Measurements from ENCODE around the gene BCL2L2. TPM values are rescaled to one million over a fixed set of nuclear protein-coding genes. Genes with fewer than 3 reads are reported as not detected.

Gene BCL2L2
- total and polyA plus RNA-seq, 9 of the 15 experiments (the other 6 are each of a cell fraction or from before 2014, with no cell fraction given) = 2.6 to 32.5 (median 14.7) TPM

DNA sequence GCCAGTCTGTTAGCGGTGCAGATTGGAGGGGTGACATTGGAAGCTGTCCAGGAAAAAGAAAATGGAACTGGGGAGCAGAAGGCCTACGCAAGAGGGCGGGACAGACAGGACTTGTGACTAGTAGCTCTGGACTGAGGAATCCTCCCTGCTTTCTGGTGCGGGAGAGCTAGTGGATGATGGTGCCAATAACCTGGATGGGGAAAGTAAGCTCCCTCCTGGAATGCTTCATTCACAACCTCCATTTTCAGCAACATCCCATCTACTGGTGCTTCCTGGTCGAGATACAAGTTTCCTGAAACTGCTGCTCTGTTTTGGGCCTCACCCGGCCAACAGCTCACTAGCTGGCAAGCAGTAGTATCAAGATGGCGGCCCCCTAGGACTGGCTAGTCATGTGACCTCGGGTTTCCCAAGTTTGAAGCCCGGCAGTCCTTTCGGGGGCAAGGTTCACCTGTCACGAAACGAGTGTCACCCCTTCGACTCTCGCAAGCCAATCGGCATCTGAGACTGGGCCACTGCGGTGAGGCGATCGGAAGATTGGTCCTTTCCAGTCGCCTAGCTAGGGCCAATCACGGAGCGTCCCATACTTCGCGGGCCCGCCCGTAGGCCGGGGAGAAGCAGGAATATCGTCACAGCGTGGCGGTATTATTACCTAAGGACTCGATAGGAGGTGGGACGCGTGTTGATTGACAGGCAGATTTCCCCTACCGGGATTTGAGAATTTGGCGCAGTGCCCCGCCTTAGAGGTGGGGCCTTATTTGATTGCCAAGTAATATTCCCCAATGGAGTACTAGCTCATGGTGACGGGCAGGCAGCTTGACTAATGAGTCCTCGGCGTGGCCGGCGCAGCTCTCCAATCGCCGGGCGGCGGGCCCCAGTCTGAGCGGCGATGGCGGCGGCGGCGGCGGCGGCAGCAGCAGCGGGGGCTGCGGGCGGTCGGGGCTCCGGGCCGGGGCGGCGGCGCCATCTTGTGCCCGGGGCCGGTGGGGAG lies 14.2 kb downstream of the BCL2L2 start, which contains the start of gene PABPN1 (continued):
- TF ChIP-seq ZBTB1 (CRISPR knock-in tag; IDR thresholded peaks at IDR 0.05; ENCODE audit: borderline replicate concordance, low read depth) = no peak
- TF ChIP-seq TAL1 (IDR thresholded peaks at IDR 0.05) = no peak
- TF ChIP-seq ZFP30 (CRISPR knock-in tag; IDR thresholded peaks at IDR 0.05; ENCODE audit: borderline replicate concordance) = no peak
- peak; percentile 93 for TF ChIP-seq L3MBTL2 (IDR thresholded peaks at IDR 0.05)
- TF ChIP-seq HNRNPUL1 (IDR thresholded peaks at IDR 0.05; ENCODE audit: low read length) = no peak
- no peak for TF ChIP-seq ZNF134 (CRISPR knock-in tag; conservative IDR thresholded peaks at IDR 0.05)
- TF ChIP-seq BRCA1 (IDR thresholded peaks at IDR 0.05) = no peak
- TF ChIP-seq BRCA1 (CRISPR knock-in tag; IDR thresholded peaks at IDR 0.05) = no peak
- peak; percentile 76 for TF ChIP-seq CTBP1 (IDR thresholded peaks at IDR 0.05; ENCODE audit: borderline replicate concordance)
- no peak for TF ChIP-seq MCM5 (IDR thresholded peaks at IDR 0.05; ENCODE audit: low read depth)
- no peak for TF ChIP-seq KLF16 (IDR thresholded peaks at IDR 0.05)
- no peak for TF ChIP-seq ZNF133 (CRISPR knock-in tag; IDR thresholded peaks at IDR 0.05)
- no peak for TF ChIP-seq ZNF699 (CRISPR knock-in tag; IDR thresholded peaks at IDR 0.05; ENCODE audit: insufficient replicate concordance)
- no peak for TF ChIP-seq HMG20B (CRISPR knock-in tag; IDR thresholded peaks at IDR 0.05)
- TF ChIP-seq TCF7 (IDR thresholded peaks at IDR 0.05; ENCODE audit: borderline replicate concordance) = no peak
- TF ChIP-seq POLR3A (IDR thresholded peaks at IDR 0.05; ENCODE audit: borderline replicate concordance, extremely low read depth, insufficient read depth, insufficient read length) = no peak
- TF ChIP-seq, protein P1, sequence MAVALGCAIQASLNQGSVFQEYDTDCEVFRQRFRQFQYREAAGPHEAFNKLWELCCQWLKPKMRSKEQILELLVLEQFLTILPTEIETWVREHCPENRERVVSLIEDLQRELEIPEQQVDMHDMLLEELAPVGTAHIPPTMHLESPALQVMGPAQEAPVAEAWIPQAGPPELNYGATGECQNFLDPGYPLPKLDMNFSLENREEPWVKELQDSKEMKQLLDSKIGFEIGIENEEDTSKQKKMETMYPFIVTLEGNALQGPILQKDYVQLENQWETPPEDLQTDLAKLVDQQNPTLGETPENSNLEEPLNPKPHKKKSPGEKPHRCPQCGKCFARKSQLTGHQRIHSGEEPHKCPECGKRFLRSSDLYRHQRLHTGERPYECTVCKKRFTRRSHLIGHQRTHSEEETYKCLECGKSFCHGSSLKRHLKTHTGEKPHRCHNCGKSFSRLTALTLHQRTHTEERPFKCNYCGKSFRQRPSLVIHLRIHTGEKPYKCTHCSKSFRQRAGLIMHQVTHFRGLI (CRISPR knock-in tag; IDR thresholded peaks at IDR 0.05) = no peak
- TF ChIP-seq MECOM (CRISPR knock-in tag; IDR thresholded peaks at IDR 0.05) = no peak
- no peak for TF ChIP-seq WHSC1 (IDR thresholded peaks at IDR 0.05; ENCODE audit: low read length)
- TF ChIP-seq RBM39 (optimal IDR thresholded peaks at IDR 0.05; ENCODE audit: low read depth, low read length) = no peak
- no peak for TF ChIP-seq NR2F6 (CRISPR knock-in tag; IDR thresholded peaks at IDR 0.05)
- TF ChIP-seq MEIS2 (IDR thresholded peaks at IDR 0.05; ENCODE audit: partially characterized antibody) = peak; percentile 94
- TF ChIP-seq NFIX (CRISPR knock-in tag; IDR thresholded peaks at IDR 0.05; ENCODE audit: low read depth) = no peak
- TF ChIP-seq RFX7 (CRISPR knock-in tag; IDR thresholded peaks at IDR 0.05) = 0 out of 2 replicates have a peak, but pooled peaks have one; percentile 13
- peak; percentile 81 for TF ChIP-seq POLR2B (IDR thresholded peaks at IDR 0.05; ENCODE audit: low read depth, partially characterized antibody)
- TF ChIP-seq, protein P2, sequence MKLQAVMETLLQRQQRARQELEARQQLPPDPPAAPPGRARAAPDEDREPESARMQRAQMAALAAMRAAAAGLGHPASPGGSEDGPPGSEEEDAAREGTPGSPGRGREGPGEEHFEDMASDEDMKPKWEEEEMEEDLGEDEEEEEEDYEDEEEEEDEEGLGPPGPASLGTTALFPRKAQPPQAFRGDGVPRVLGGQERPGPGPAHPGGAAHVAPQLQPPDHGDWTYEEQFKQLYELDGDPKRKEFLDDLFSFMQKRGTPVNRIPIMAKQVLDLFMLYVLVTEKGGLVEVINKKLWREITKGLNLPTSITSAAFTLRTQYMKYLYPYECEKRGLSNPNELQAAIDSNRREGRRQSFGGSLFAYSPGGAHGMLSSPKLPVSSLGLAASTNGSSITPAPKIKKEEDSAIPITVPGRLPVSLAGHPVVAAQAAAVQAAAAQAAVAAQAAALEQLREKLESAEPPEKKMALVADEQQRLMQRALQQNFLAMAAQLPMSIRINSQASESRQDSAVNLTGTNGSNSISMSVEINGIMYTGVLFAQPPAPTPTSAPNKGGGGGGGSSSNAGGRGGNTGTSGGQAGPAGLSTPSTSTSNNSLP (IDR thresholded peaks at IDR 0.05; ENCODE audit: borderline replicate concordance, low read depth, low read length) = peak; percentile 94
- TF ChIP-seq MAZ (CRISPR knock-in tag; conservative IDR thresholded peaks at IDR 0.05 in 1 of 2, IDR thresholded peaks at IDR 0.05 in 1 of 2) = peak; percentile 35 to 75; a peak in 2 of 4 replicates
- TF ChIP-seq ATF1 (CRISPR knock-in tag; IDR thresholded peaks at IDR 0.05) = peak; percentile 25; the same call in 1 of the 2 replicates
- peak; percentile 98 for TF ChIP-seq ATF1 (tag; IDR thresholded peaks at IDR 0.05)

Measured in K562 (cell line).